HEK293T (cell line): ENCODE results near the gene TEPSIN.

Experiments used
- CTCF ChIA-PET: fragments of 350-600 bp; formaldehyde crosslinking; extraction: SDS; loops from one replicate; lab custom pipeline; 2021; ENCODE audit warnings: antibody characterized with exemption, inconsistent platforms; lab: Yijun Ruan, JAX
- POLR2A ChIA-PET: fragments of 350-600 bp; formaldehyde crosslinking; extraction: SDS; loops from one replicate; lab custom pipeline; 2020; ENCODE audit warnings: antibody characterized with exemption, inconsistent platforms; lab: Yijun Ruan, JAX
- DNase-seq: peaks from one replicate; pipeline ENCODE4 v3.0.0; 2012; ENCODE audit warnings: mixed read lengths; ENCODE audit errors: extremely low spot score
- ARNT ChIP-seq: fragments of 450-650 bp; IDR thresholded peaks from 2 replicates; pipeline ENCODE4 v1.6.1; 2017; ENCODE audit warnings: mild to moderate bottlenecking
- BHLHE40 ChIP-seq: fragments of 450-650 bp; IDR thresholded peaks from 2 replicates; pipeline ENCODE4 v1.6.1; 2016; ENCODE audit warnings: mild to moderate bottlenecking, moderate library complexity, borderline replicate concordance
- CTBP1 ChIP-seq: fragments of 450-650 bp; IDR thresholded peaks from 2 replicates; pipeline ENCODE4 v1.6.1; 2016; ENCODE audit warnings: borderline replicate concordance
- ELF4 ChIP-seq: fragments of 450-650 bp; IDR thresholded peaks from 2 replicates; pipeline ENCODE4 v1.6.1; 2017; ENCODE audit warnings: antibody characterized with exemption
- FOXA1 ChIP-seq: fragments of 450-650 bp; IDR thresholded peaks from 2 replicates; pipeline ENCODE4 v1.6.1; 2016; ENCODE audit warnings: mild to moderate bottlenecking
- FOXK2 ChIP-seq: fragments of 450-650 bp; IDR thresholded peaks from 2 replicates; pipeline ENCODE4 v1.6.1; 2016; ENCODE audit warnings: mild to moderate bottlenecking
- FOXM1 ChIP-seq: fragments of 450-650 bp; IDR thresholded peaks from 2 replicates; pipeline ENCODE4 v1.6.1; 2017; ENCODE audit warnings: mild to moderate bottlenecking, borderline replicate concordance
- HDGF ChIP-seq: fragments of 450-650 bp; IDR thresholded peaks from 2 replicates; pipeline ENCODE4 v1.6.1; 2017; ENCODE audit warnings: antibody characterized with exemption, borderline replicate concordance
- L3MBTL2 ChIP-seq: fragments of 450-650 bp; conservative IDR thresholded peaks from 2 replicates; pipeline ENCODE4 v1.6.1; 2016; ENCODE audit warnings: mild to moderate bottlenecking
- LEF1 ChIP-seq: fragments of 450-650 bp; IDR thresholded peaks from 2 replicates; pipeline ENCODE4 v1.6.1; 2017; ENCODE audit warnings: mild to moderate bottlenecking, borderline replicate concordance
- NFRKB ChIP-seq: fragments of 450-650 bp; IDR thresholded peaks from 2 replicates; pipeline ENCODE4 v1.6.1; 2016; ENCODE audit warnings: mild to moderate bottlenecking, moderate library complexity
- SP1 ChIP-seq: fragments of 450-650 bp; IDR thresholded peaks from 2 replicates; pipeline ENCODE4 v1.6.1; 2017
- SUZ12 ChIP-seq: fragments of 450-650 bp; IDR thresholded peaks from 2 replicates; pipeline ENCODE4 v1.6.1; 2016; ENCODE audit warnings: mild to moderate bottlenecking
- TARDBP ChIP-seq: fragments of 450-650 bp; IDR thresholded peaks from 2 replicates; pipeline ENCODE4 v1.6.1; 2016
- ZNF384 ChIP-seq: fragments of 450-650 bp; IDR thresholded peaks from 2 replicates; pipeline ENCODE4 v1.6.1; 2016
- TF ChIP-seq, protein P1 (sequence below): fragments of 450-650 bp; IDR thresholded peaks from 2 replicates; pipeline ENCODE4 v1.6.1; 2016

The TEPSIN gene

GRCh38 chr17:81221371-81221841 lies 17.4 kb downstream of the TEPSIN start:
- CTCF ChIA-PET = interaction anchor here (0.8 kb wide), 1 partner anchor 20 kb away, joined by 3 read pairs; no protein-coding TSS in a partner anchor
- POLR2A ChIA-PET = interaction anchor here (1.3 kb wide), 1 partner anchor 18 kb away, joined by 7 read pairs; the partner anchor contains the start of genes NDUFAF8 and TEPSIN
- TF ChIP-seq ZNF384 = no peak
- TF ChIP-seq CTBP1 = no peak
- TF ChIP-seq FOXK2 = no peak
- no peak for TF ChIP-seq ARNT
- TF ChIP-seq SP1 = no peak
- TF ChIP-seq TARDBP = no peak
- TF ChIP-seq L3MBTL2 = no peak
- no peak for TF ChIP-seq SUZ12
- TF ChIP-seq, protein P1, sequence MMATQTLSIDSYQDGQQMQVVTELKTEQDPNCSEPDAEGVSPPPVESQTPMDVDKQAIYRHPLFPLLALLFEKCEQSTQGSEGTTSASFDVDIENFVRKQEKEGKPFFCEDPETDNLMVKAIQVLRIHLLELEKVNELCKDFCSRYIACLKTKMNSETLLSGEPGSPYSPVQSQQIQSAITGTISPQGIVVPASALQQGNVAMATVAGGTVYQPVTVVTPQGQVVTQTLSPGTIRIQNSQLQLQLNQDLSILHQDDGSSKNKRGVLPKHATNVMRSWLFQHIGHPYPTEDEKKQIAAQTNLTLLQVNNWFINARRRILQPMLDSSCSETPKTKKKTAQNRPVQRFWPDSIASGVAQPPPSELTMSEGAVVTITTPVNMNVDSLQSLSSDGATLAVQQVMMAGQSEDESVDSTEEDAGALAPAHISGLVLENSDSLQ = no peak
- TF ChIP-seq FOXA1 = no peak
- no peak for TF ChIP-seq FOXM1
- TF ChIP-seq ELF4 = no peak
- no peak for TF ChIP-seq NFRKB
- no peak for TF ChIP-seq HDGF
- no peak for TF ChIP-seq BHLHE40
- DNase-seq = no peak

GRCh38 chr17:81219476-81220180 lies 19.2 kb downstream of the TEPSIN start:
- TF ChIP-seq HDGF = no peak
- TF ChIP-seq CTBP1 = no peak
- no peak for TF ChIP-seq FOXK2
- TF ChIP-seq BHLHE40 = no peak
- no peak for TF ChIP-seq FOXA1
- no peak for TF ChIP-seq L3MBTL2
- TF ChIP-seq FOXM1 = no peak
- no peak for TF ChIP-seq ZNF384
- no peak for TF ChIP-seq SP1
- no peak for TF ChIP-seq LEF1
- TF ChIP-seq ELF4 = no peak
- no peak for TF ChIP-seq NFRKB
- TF ChIP-seq, protein P1 = no peak
- no peak for TF ChIP-seq TARDBP
- TF ChIP-seq SUZ12 = no peak
- no peak for TF ChIP-seq ARNT
- CTCF ChIA-PET = interaction anchor here (0.5 kb wide), 1 partner anchor 829 kb away, joined by 4 read pairs; no protein-coding TSS in a partner anchor
- no peak for DNase-seq
- POLR2A ChIA-PET = no interaction called here

DNA sequence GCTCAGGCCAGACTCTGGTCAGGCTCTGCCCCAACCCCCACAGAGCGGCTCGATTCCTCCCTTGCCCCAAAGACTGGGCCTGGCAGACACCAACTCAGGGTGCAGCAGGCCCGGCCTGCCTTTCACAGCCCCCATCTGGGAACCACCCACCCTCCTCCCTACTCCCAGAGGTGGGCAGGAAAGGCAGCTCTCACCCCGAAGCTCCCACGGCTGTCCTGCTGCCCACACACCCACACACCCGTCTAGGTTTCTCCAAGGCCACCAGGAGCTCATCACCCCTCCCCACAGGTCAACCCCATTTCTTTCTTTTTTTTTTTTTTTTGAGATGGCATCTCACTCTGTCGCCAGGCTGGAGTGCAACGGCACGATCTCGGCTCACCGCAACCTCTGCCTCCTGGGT lies 19.9 kb downstream of the TEPSIN start:
- POLR2A ChIA-PET = no interaction called here
- CTCF ChIA-PET = no interaction called here
- DNase-seq = no peak
- TF ChIP-seq SUZ12 (no peak), L3MBTL2 (no peak), ARNT (no peak), FOXK2 (no peak), NFRKB (no peak), ZNF384 (no peak), CTBP1 (no peak), TARDBP (no peak), FOXM1 (no peak), FOXA1 (no peak), HDGF (no peak), LEF1 (no peak), BHLHE40 (no peak), SP1 (no peak), ELF4 (no peak)
- TF ChIP-seq, protein P1 = no peak

GRCh38 chr17:81218459-81218858 lies 20.4 kb downstream of the TEPSIN start:
- ChIA-PET CTCF (no interaction called here), POLR2A (no interaction called here)
- TF ChIP-seq BHLHE40 (no peak), ZNF384 (no peak), FOXM1 (no peak), ARNT (no peak)
- no peak for DNase-seq

GRCh38 chr17:81217491-81217890 lies 21.4 kb downstream of the TEPSIN start:
- no peak for TF ChIP-seq L3MBTL2
- no peak for TF ChIP-seq BHLHE40
- TF ChIP-seq, protein P1 = no peak
- no peak for TF ChIP-seq HDGF
- TF ChIP-seq FOXA1 = no peak
- no peak for TF ChIP-seq FOXK2
- no peak for TF ChIP-seq TARDBP
- TF ChIP-seq SP1 = no peak
- TF ChIP-seq SUZ12 = no peak
- TF ChIP-seq ZNF384 = no peak
- TF ChIP-seq FOXM1 = no peak
- TF ChIP-seq CTBP1 = no peak
- no peak for TF ChIP-seq ARNT
- CTCF ChIA-PET = no interaction called here
- POLR2A ChIA-PET = no interaction called here
- no peak for DNase-seq
